Measurements from ENCODE around the gene TUFM. TPM values are rescaled to one million over a fixed set of nuclear protein-coding genes. Genes with fewer than 3 reads are reported as not detected.

Gene TUFM
- total RNA-seq, 2 experiments from 2014 or later: 309 to 323 TPM

DNA sequence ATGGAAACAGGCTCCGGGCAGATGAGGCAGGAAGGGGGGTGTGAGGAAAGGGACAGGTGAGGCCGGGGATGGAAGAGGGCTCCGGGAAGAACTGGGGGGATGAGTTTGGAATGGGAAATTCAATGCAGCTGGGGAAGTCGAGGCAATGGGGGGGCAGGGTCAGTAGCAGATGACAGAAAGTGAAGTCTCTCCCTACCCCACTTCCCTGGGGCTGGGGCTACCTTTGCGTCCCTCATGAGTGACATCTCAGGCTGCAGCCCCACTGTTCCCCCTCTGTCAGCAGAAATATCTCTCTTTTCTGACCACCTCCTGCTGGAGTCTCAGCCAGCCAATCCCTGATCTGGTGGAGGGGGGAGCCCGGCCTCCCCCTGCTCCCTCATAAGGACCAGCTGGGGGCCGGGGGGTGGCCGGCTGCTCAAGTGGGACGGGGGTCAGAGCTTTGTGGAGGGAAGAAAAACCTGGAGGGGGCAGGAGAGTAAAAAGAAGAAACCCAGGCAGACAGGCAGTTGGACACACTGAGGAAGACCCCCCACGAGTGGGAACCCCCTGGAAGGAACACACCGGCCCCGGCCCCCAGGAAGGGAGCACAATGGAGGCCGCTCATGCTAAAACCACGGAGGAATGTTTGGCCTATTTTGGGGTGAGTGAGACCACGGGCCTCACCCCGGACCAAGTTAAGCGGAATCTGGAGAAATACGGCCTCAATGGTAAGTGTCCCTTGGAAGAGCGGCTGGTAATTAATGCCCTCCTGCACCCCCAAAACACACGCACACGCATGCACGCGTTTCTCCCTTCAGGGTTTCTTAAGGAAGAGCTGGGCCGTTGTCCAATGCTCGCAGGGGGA, 32.2 kb upstream of the TUFM start, which contains the start of gene ATP2A1:
TSS of gene ATP2A1 (plus strand) at position 406 of the 844 bp plus-strand sequence. CDS start at position 590, 184 bp downstream.
- DNase-seq (no peak), ATAC-seq (no peak)
- Mint-ChIP-seq H3K36me3 (ENCODE audit: low read depth) (peaks cover 3% of the 10 kb centered on the region), H3K4me1 (ENCODE audit: low read depth) (peaks cover 18% of the 10 kb centered on the region), H3K9me3 (no peaks in the 10 kb centered on the region), H3K4me3 (peak within 1 kb of the TSS; percentile 90), H3K27me3 (peaks cover 8% of the 10 kb centered on the region), H3K27ac (peak within 1 kb of the TSS; percentile 79)
- intact Hi-C loops (cut with micrococcal nuclease): no loop called here
- TF ChIP-seq, protein P1, sequence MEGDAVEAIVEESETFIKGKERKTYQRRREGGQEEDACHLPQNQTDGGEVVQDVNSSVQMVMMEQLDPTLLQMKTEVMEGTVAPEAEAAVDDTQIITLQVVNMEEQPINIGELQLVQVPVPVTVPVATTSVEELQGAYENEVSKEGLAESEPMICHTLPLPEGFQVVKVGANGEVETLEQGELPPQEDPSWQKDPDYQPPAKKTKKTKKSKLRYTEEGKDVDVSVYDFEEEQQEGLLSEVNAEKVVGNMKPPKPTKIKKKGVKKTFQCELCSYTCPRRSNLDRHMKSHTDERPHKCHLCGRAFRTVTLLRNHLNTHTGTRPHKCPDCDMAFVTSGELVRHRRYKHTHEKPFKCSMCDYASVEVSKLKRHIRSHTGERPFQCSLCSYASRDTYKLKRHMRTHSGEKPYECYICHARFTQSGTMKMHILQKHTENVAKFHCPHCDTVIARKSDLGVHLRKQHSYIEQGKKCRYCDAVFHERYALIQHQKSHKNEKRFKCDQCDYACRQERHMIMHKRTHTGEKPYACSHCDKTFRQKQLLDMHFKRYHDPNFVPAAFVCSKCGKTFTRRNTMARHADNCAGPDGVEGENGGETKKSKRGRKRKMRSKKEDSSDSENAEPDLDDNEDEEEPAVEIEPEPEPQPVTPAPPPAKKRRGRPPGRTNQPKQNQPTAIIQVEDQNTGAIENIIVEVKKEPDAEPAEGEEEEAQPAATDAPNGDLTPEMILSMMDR (IDR thresholded peaks at IDR 0.05): no peak
- CTCF ChIA-PET: interaction anchor here (1.1 to 2.3 kb wide), 3 partner anchors 8 to 67 kb away, joined by 3 to 29 read pairs (median 6); no protein-coding TSS in a partner anchor
- POLR2A ChIA-PET: interaction anchor here (1.2 to 4.2 kb wide), 3 partner anchors 14 to 55 kb away, joined by 3 to 40 read pairs (median 8); partner anchors contain the start of genes ATXN2L and SH2B1

DNA sequence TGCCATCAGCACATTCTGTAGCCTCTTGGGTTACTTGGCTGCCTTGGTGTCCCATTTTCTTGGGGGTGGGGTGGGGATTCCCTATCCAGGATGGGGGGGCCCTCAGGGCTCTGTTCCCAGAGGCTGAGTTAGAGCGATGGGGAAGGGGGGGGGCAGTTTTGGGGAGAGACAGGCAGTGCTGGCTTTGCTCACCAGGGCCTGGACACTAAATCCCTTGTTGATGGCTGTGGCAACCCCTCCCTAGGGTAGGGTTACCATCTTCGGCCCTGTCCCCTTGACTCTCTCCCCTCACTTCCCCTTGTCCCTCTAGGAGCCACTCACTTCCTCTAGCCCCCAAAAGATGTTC, 31.5 kb upstream of the TUFM start:
- CTCF ChIA-PET: interaction anchor here (8.8 kb wide), 1 partner anchor 67 kb away, joined by 49 read pairs; no protein-coding TSS in a partner anchor
- Mint-ChIP-seq H3K9me3 (no peaks in the 10 kb centered on the region), H3K4me1 (ENCODE audit: low read depth) (peaks cover 18% of the 10 kb centered on the region), H3K27ac (no peak overlapping the region), H3K27me3 (peaks cover 8% of the 10 kb centered on the region), H3K4me3 (peak overlapping the region; percentile 36), H3K36me3 (ENCODE audit: low read depth) (peaks cover 4% of the 10 kb centered on the region)
- intact Hi-C loops (cut with micrococcal nuclease): no loop called here
- ATAC-seq (no peak), DNase-seq (no peak)
- POLR2A ChIA-PET: interaction anchor here (4.2 kb wide), 1 partner anchor 14 kb away, joined by 40 read pairs; the partner anchor contains the start of gene SH2B1
- TF ChIP-seq, protein P1 (IDR thresholded peaks at IDR 0.05): no peak

DNA sequence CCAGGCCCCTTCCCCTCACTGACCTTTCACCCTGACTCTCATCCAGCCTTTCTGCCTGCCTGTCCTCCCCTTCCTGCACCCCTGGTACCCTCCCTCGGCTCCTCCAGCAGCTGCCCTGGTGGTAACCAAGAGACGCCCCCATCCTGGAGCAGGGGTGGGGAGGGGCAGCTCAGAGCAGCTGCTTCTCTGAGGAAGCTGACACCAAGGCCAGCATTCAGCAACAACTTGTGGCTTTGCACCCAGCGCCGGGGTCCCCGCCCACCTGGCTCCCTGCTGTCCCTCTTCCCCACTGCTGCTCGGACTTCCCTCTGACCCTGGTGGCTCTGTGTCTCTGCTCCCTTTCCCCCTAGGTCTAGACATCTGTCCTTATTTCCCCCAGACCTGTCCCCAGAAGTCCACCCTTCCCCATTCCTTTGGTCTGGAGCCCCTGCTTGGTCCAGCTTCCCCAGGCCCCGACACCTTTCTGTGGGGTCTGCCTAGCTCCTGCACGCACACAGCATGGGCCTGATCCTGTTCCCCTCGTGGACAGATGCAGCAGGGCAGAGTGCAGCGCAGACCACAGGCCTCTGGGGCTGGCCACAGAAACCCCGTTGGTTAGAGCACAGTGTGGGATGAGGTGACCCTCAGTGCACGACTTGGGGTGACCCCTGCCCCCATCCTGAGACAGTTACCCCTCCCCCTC, 31.0 kb upstream of the TUFM start:
- Mint-ChIP-seq H3K4me3 (no peak overlapping the region), H3K4me1 (ENCODE audit: low read depth) (peaks cover 18% of the 10 kb centered on the region), H3K27ac (no peak overlapping the region), H3K27me3 (peaks cover 8% of the 10 kb centered on the region), H3K9me3 (no peaks in the 10 kb centered on the region), H3K36me3 (ENCODE audit: low read depth) (peaks cover 6% of the 10 kb centered on the region)
- TF ChIP-seq, protein P1 (IDR thresholded peaks at IDR 0.05): no peak
- intact Hi-C loops (cut with micrococcal nuclease): no loop called here
- ATAC-seq (no peak), DNase-seq (peak; percentile 23)
- CTCF ChIA-PET: interaction anchor here (8.8 kb wide), 1 partner anchor 67 kb away, joined by 49 read pairs; no protein-coding TSS in a partner anchor
- POLR2A ChIA-PET: interaction anchor here (4.2 kb wide), 1 partner anchor 13 kb away, joined by 40 read pairs; the partner anchor contains the start of gene SH2B1

DNA sequence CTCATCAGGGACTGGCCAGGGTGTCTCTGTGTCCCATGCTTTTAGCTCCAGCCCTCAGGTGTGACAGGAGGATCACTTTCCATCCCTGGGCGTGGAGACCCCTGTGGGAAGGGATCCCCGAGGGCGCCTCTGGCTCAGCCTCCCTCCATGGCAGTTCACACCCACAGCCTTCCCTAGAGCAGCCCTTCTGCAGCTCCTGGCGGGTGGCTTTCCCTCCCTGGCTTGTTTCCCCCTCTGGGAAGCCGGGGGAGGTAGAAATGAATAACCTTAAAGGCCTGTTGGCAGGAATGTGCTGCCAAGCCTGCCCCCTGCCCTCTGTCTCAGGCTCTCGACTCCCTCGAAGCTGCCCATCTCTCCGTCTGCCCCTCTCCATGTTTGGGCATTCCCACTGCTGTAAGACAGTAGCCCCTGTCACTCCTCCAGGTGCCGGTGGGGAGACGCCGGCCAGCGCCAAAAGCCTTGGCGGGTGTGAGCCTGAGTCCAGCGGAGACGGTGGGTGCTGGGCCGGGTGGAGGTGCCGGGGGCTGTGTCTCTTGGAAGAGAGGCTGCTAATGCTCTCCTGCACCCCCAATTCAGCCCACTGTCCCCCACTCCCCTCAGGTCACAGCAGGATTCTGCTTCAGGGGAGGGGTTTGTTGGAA, 30.0 kb upstream of the TUFM start:
- CTCF ChIA-PET: interaction anchor here (1.3 to 8.8 kb wide), 3 partner anchors 11 to 68 kb away, joined by 4 to 49 read pairs (median 4); no protein-coding TSS in a partner anchor
- Mint-ChIP-seq H3K4me3 (no peak overlapping the region), H3K27ac (no peak overlapping the region), H3K4me1 (ENCODE audit: low read depth) (peaks cover 16% of the 10 kb centered on the region), H3K9me3 (no peaks in the 10 kb centered on the region), H3K36me3 (ENCODE audit: low read depth) (peaks cover 6% of the 10 kb centered on the region), H3K27me3 (peaks cover 5% of the 10 kb centered on the region)
- TF ChIP-seq, protein P1 (IDR thresholded peaks at IDR 0.05): no peak
- POLR2A ChIA-PET: interaction anchor here (0.9 to 2.0 kb wide), 2 partner anchors 13 to 50 kb away, joined by 3 to 11 read pairs; partner anchors contain the start of gene SH2B1
- intact Hi-C loops (cut with micrococcal nuclease): no loop called here
- ATAC-seq (no peak), DNase-seq (no peak)
